ENCODE data around the gene SLC39A11. TPM values are rescaled to one million over a fixed set of nuclear protein-coding genes. Genes with fewer than 3 reads are reported as not detected.

SLC39A11 gene
- total and polyA plus RNA-seq, 2 of the 13 experiments (the other 11 are each of a cell fraction or from before 2014, with no cell fraction given) = 17.2 to 31.5 TPM

DNA sequence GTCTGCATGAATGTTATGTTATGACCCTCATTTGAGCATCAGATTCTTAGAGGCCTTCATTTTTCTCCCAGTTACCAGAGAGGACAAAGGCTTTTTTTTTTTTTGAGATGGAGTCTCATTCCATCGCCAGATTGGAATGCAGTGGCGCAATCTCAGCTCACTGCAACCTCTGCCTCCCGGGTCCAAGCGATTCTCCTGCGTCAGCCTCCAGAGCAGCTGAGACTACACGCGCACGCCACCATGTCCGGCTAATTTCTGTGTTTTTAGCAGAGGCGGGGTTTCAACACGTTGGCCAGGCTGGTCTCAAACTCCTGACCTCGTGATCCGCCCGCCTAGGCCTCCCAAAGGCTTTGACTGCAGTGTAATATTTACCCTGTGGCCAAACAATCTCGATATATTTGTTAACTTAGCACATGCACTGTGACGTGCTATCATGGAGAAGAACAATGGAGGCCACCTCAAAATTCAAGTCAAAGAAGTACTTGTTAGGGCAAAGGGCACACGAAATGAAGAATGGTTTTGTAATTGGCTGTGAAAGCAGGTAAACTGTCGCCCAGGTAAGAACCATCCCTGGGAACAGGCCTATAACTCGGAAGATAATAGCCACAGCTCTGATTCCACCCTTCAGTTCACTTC is 303.4 kb downstream of the SLC39A11 start (continued):
- TF ChIP-seq ZKSCAN5 (CRISPR knock-in tag; IDR thresholded peaks at IDR 0.05) (no peak), ZSCAN21 (CRISPR knock-in tag; IDR thresholded peaks at IDR 0.05; ENCODE audit: borderline replicate concordance) (no peak), ZNF547 (CRISPR knock-in tag; IDR thresholded peaks at IDR 0.05) (no peak), ZC3H4 (CRISPR knock-in tag; IDR thresholded peaks at IDR 0.05; ENCODE audit: borderline replicate concordance) (no peak), THAP11 (CRISPR knock-in tag; IDR thresholded peaks at IDR 0.05) (no peak), AHDC1 (CRISPR knock-in tag; IDR thresholded peaks at IDR 0.05; ENCODE audit: borderline replicate concordance) (no peak), ZNF33A (CRISPR knock-in tag; IDR thresholded peaks at IDR 0.05; ENCODE audit: borderline replicate concordance) (no peak), GABPA (IDR thresholded peaks at IDR 0.05; ENCODE audit: low read depth, low read length) (no peak), GABPA (CRISPR knock-in tag; IDR thresholded peaks at IDR 0.05; ENCODE audit: low read depth) (no peak), ARID3A (IDR thresholded peaks at IDR 0.05; ENCODE audit: low read depth, low read length) (no peak), FOXC1 (CRISPR knock-in tag; IDR thresholded peaks at IDR 0.05; ENCODE audit: borderline replicate concordance) (no peak), HHEX (CRISPR knock-in tag; IDR thresholded peaks at IDR 0.05) (no peak), MZF1 (CRISPR knock-in tag; IDR thresholded peaks at IDR 0.05; ENCODE audit: borderline replicate concordance) (no peak; the same call in 1 of the 2 replicates), ZIK1 (CRISPR knock-in tag; IDR thresholded peaks at IDR 0.05; ENCODE audit: borderline replicate concordance, low read depth) (no peak), REL (CRISPR knock-in tag; conservative IDR thresholded peaks at IDR 0.05) (no peak), SMAD3 (CRISPR knock-in tag; IDR thresholded peaks at IDR 0.05) (no peak)
- TF ChIP-seq, protein P1, sequence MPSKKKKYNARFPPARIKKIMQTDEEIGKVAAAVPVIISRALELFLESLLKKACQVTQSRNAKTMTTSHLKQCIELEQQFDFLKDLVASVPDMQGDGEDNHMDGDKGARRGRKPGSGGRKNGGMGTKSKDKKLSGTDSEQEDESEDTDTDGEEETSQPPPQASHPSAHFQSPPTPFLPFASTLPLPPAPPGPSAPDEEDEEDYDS (CRISPR knock-in tag; IDR thresholded peaks at IDR 0.05) = no peak; the same call in 1 of the 2 replicates
- TF ChIP-seq, protein P2, sequence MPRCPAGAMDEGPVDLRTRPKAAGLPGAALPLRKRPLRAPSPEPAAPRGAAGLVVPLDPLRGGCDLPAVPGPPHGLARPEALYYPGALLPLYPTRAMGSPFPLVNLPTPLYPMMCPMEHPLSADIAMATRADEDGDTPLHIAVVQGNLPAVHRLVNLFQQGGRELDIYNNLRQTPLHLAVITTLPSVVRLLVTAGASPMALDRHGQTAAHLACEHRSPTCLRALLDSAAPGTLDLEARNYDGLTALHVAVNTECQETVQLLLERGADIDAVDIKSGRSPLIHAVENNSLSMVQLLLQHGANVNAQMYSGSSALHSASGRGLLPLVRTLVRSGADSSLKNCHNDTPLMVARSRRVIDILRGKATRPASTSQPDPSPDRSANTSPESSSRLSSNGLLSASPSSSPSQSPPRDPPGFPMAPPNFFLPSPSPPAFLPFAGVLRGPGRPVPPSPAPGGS (CRISPR knock-in tag; IDR thresholded peaks at IDR 0.05) = no peak

All from HepG2 (cell line).